K562 (cell line): ENCODE results near the gene DNM1. TPM values are rescaled to one million over a fixed set of nuclear protein-coding genes. Genes with fewer than 3 reads are reported as not detected.

ENCODE experiments used
- BDP1 ChIP-seq: IDR thresholded peaks from 3 replicates; pipeline ENCODE4 v1.6.1; 2011; ENCODE audit not compliant: insufficient read length, insufficient read depth
- BHLHE40 ChIP-seq: IDR thresholded peaks from 2 replicates; pipeline ENCODE4 v1.6.1; 2011; ENCODE audit warnings: low read length, improper control_type of control experiment
- DNMT1 ChIP-seq: fragments of 450-650 bp; IDR thresholded peaks from 2 replicates; pipeline ENCODE4 v1.6.1; 2016; ENCODE audit warnings: antibody characterized with exemption, mild to moderate bottlenecking
- ETS2 ChIP-seq: IDR thresholded peaks from 2 replicates; pipeline ENCODE4 v1.6.1; 2016; ENCODE audit warnings: borderline replicate concordance, missing genetic modification characterization, mild to moderate bottlenecking, moderate library complexity, missing compliant biosample characterization; ENCODE audit not compliant: poor library complexity, severe bottlenecking
- KLF1 ChIP-seq: fragments of 450-650 bp; IDR thresholded peaks from 2 replicates; pipeline ENCODE4 v1.6.1; 2016; ENCODE audit warnings: missing genetic modification characterization, missing compliant biosample characterization
- MBD1 ChIP-seq: fragments of 250-450 bp; sonication (Bioruptor Pico); IDR thresholded peaks from 2 replicates; pipeline ENCODE4 v1.8.0; 2022; ENCODE audit warnings: inconsistent platforms
- MEIS2 ChIP-seq: fragments of 450-650 bp; IDR thresholded peaks from 2 replicates; pipeline ENCODE4 v1.6.1; 2014; ENCODE audit warnings: mild to moderate bottlenecking; ENCODE audit not compliant: partially characterized antibody
- MIER1 ChIP-seq: fragments of 450-650 bp; IDR thresholded peaks from 2 replicates; pipeline ENCODE4 v1.6.1; 2016; ENCODE audit warnings: antibody characterized with exemption, mild to moderate bottlenecking, low read depth
- MLX ChIP-seq, 2 experiments: fragments of 450-650 bp in 1 of 2; sonication (generic) in 1 of 2; formaldehyde crosslinking; conservative IDR thresholded peaks; 2 replicates each; pipeline versions ENCODE4 v1.4.0 to v1.8.1; 2020 to 2022; ENCODE audit warnings: mild to moderate bottlenecking in 1 of 2, missing genetic modification reagents in 1 of 2
- SETDB1 ChIP-seq: IDR thresholded peaks from one replicate; pipeline ENCODE4 v1.6.1; 2012; ENCODE audit warnings: low read length, control low read depth, inconsistent platforms
- SMARCE1 ChIP-seq: fragments of 450-650 bp; IDR thresholded peaks from 2 replicates; pipeline ENCODE4 v1.7.1; 2016; ENCODE audit warnings: mild to moderate bottlenecking
- SREBF2 ChIP-seq: sonication (generic); formaldehyde crosslinking; IDR thresholded peaks from 2 replicates; pipeline ENCODE4 v1.4.0; 2020; ENCODE audit warnings: mild to moderate bottlenecking, missing genetic modification reagents
- ZBTB34 ChIP-seq: fragments of 250-450 bp; sonication (Bioruptor Pico); IDR thresholded peaks from 2 replicates; pipeline ENCODE4 v1.8.0; 2021; ENCODE audit warnings: mild to moderate bottlenecking, moderate library complexity
- ZKSCAN1 ChIP-seq: fragments of 150-350 bp; IDR thresholded peaks from 2 replicates; pipeline ENCODE4 v1.6.1; 2016; ENCODE audit warnings: low read depth, low read length
- ZNF140 ChIP-seq: fragments of 250-450 bp; sonication (Bioruptor Pico); IDR thresholded peaks from 2 replicates; pipeline ENCODE4 v1.8.0; 2021; ENCODE audit warnings: moderate library complexity, mild to moderate bottlenecking, inconsistent platforms
- ZNF318 ChIP-seq, 2 experiments: fragments of 450-650 bp; IDR thresholded peaks; 2 replicates each; pipeline ENCODE4 v1.6.1; 2016; ENCODE audit warnings: mild to moderate bottlenecking in 2 of 2, borderline replicate concordance in 1 of 2, low read depth in 1 of 2, moderate library complexity in 1 of 2
- polyA plus RNA-seq, 8 experiments: library from polyadenylated mRNA; depleted of rRNA in 4 of 8; stranded (reverse) in 5 of 8; unstranded in 3 of 8; fragments of >200 nt; fragmentation: Nextera tagmentation in 2 of 8; fragmentation: Illumina TruSeq in 1 of 8; extraction: Ambion mirVana in 2 of 8; extraction: Trizol in 1 of 8; gene quantifications; 2 replicates each; pipeline versions ENCODE4 v1.2.1 to v1.2.3, GENCODE V29; 2011 to 2014; ENCODE audit warnings: inconsistent platforms in 1 of 8, missing spikeins in 1 of 8
- total RNA-seq, 7 experiments: library from RNA; depleted of rRNA in 6 of 7; stranded (reverse); fragments of >200 nt in 6 of 7; fragmentation: Illumina TruSeq in 2 of 7; extraction: Trizol in 2 of 7; gene quantifications; 2 replicates each; pipeline versions ENCODE4 v1.2.1 to v1.2.3, GENCODE V29; 2011 to 2021; ENCODE audit warnings: low replicate concordance in 1 of 7

Gene DNM1
- total and polyA plus RNA-seq, 9 of the 15 experiments (the other 6 are each of a cell fraction or from before 2014, with no cell fraction given), result 0.39 to 23.1 (median 9.1) TPM

- TF ChIP-seq SMARCE1 (no peak), KLF1 (tag) (peak; percentile 66; the same call in 1 of the 2 replicates), DNMT1 (no peak), MBD1 (no peak), ETS2 (tag) (peak; percentile 20), MLX (CRISPR knock-in tag; conservative IDR thresholded peaks at IDR 0.05) (peak in 1 of 2 experiments; percentile 49; a peak in 2 of 4 replicates), SREBF2 (CRISPR knock-in tag) (no peak), MEIS2 (no peak), ZBTB34 (CRISPR knock-in tag) (no peak), ZNF318 (IDR thresholded peaks at IDR 0.05; ENCODE audit: borderline replicate concordance in 1 of 2, low read depth in 1 of 2) (no peak), ZKSCAN1 (peak; percentile 48; the same call in 1 of the 2 replicates), SETDB1 (no peak), BHLHE40 (peak; percentile 79), BDP1 (no peak), MIER1 (no peak), ZNF140 (CRISPR knock-in tag) (no peak)
Measured at GRCh38 chr9:128191406-128192046, 11.7 kb upstream of the DNM1 start, which contains the start of gene CIZ1 (continued).
